AG08395 (cell line): ENCODE measurements around the gene STAMBP.
"Not testable (repeated sequence)": the region's sequence is repeated elsewhere in the genome, so short reads cannot be mapped to it uniquely, and the experiment has no call there.

Experiments used
- DNase-seq: peaks from one replicate; pipeline ENCODE4 v3.0.0; 2012; ENCODE audit warnings: mixed read lengths, low spot score

The STAMBP gene

GRCh38 chr2:73828818-73829570 is at the start of gene STAMBP:
STAMBP (plus strand) TSS chr2:73828961; CDS start chr2:73830857, 1,896 bp downstream.
- peak; percentile 94 for DNase-seq

- DNase-seq = peak; percentile 98
Observed at GRCh38 chr2:73779467-73780236, 49.1 kb upstream of the STAMBP start, which contains the start of gene DUSP11. DUSP11 (minus strand) TSS chr2:73780103; CDS start chr2:73779974, 129 bp downstream.

GRCh38 chr2:73780237-73780582 is 48.6 kb upstream of the STAMBP start:
- DNase-seq = no peak

- DNase-seq = not testable (repeated sequence)
Observed at GRCh38 chr2:73783402-73783801, 45.4 kb upstream of the STAMBP start.

GRCh38 chr2:73783883-73784282 is 44.9 kb upstream of the STAMBP start, which contains the start of gene C2orf78:
C2orf78 (plus strand) TSS chr2:73784183; CDS start chr2:73784310, 127 bp downstream.
- DNase-seq = not testable (repeated sequence)

GRCh38 chr2:73811878-73812277 is 16.9 kb upstream of the STAMBP start:
- no peak for DNase-seq

- DNase-seq = no peak
Observed at GRCh38 chr2:73812635-73813034, 16.1 kb upstream of the STAMBP start.

GRCh38 chr2:73818296-73818695 is 10.5 kb upstream of the STAMBP start:
- DNase-seq = no peak

GRCh38 chr2:73821227-73821626 is 7.5 kb upstream of the STAMBP start:
- no peak for DNase-seq

GRCh38 chr2:73821669-73822068 is 7.1 kb upstream of the STAMBP start:
- no peak for DNase-seq

- DNase-seq = no peak
Observed at GRCh38 chr2:73822276-73822675, 6.5 kb upstream of the STAMBP start.

GRCh38 chr2:73822991-73823390 is 5.8 kb upstream of the STAMBP start:
- DNase-seq = no peak

GRCh38 chr2:73823416-73823815 is 5.3 kb upstream of the STAMBP start:
- DNase-seq = no peak

- DNase-seq = peak; percentile 68
Observed at GRCh38 chr2:73823916-73824523, 4.7 kb upstream of the STAMBP start.

GRCh38 chr2:73825408-73825807 is 3.4 kb upstream of the STAMBP start:
- DNase-seq = no peak

- no peak for DNase-seq
Observed at GRCh38 chr2:73827018-73827417, 1.7 kb upstream of the STAMBP start.

GRCh38 chr2:73827660-73828388 is 937 bp upstream of the STAMBP start:
- no peak for DNase-seq

- no peak for DNase-seq
Observed at GRCh38 chr2:73828389-73828817, 358 bp upstream of the STAMBP start.

- peak; percentile 54 for DNase-seq
Observed at GRCh38 chr2:73830871-73831401, 2.2 kb downstream of the STAMBP start.

- no peak for DNase-seq
Observed at GRCh38 chr2:73832930-73833329, 4.2 kb downstream of the STAMBP start.

- no peak for DNase-seq
Observed at GRCh38 chr2:73836141-73836943, 7.6 kb downstream of the STAMBP start.
